Measurements from ENCODE around the gene TECTA.

- TF ChIP-seq CTCF (IDR thresholded peaks at IDR 0.05): no peak
- TF ChIP-seq POLR2A (IDR thresholded peaks at IDR 0.05): no peak
Observed at GRCh38 chr11:121238956-121239355, 137.9 kb downstream of the TECTA start.
